ENCODE data around the gene ANKS3.

DNA sequence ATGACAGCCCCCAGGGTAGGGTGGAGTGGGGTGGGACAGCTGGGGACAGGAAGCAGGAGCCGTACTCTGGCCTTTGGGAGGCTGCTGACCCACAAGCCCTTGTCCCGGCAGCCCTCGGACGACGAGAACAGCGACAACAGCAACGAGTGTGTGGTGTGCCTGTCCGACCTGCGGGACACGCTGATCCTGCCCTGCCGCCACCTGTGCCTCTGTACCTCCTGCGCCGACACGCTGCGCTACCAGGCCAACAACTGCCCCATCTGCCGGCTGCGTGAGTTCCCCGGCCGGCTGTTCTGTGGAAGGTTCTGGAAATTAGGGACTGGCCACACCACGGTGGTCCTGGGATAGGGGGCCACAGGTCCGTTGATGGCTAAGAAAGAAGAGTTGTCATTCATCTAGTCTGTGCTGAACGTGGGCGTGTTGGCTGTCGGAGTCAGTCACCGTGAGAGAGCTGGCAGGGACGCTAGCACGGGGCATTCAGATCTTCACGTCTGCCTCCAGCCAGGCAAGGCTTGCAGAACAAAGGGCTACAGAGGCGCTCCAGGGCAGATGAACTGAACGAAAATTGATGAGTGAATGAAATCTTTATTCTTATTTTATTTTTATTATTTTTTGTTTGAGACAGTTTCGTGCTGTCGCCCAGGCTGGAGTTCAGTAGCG lies 60.6 kb downstream of the ANKS3 start:
- TF ChIP-seq MAX (IDR thresholded peaks at IDR 0.05) (no peak), ZBTB7A (IDR thresholded peaks at IDR 0.05; ENCODE audit: low read depth) (no peak)
- TF ChIP-seq, protein P1, sequence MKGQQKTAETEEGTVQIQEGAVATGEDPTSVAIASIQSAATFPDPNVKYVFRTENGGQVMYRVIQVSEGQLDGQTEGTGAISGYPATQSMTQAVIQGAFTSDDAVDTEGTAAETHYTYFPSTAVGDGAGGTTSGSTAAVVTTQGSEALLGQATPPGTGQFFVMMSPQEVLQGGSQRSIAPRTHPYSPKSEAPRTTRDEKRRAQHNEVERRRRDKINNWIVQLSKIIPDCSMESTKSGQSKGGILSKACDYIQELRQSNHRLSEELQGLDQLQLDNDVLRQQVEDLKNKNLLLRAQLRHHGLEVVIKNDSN (IDR thresholded peaks at IDR 0.05): no peak
- TF ChIP-seq, protein P2, sequence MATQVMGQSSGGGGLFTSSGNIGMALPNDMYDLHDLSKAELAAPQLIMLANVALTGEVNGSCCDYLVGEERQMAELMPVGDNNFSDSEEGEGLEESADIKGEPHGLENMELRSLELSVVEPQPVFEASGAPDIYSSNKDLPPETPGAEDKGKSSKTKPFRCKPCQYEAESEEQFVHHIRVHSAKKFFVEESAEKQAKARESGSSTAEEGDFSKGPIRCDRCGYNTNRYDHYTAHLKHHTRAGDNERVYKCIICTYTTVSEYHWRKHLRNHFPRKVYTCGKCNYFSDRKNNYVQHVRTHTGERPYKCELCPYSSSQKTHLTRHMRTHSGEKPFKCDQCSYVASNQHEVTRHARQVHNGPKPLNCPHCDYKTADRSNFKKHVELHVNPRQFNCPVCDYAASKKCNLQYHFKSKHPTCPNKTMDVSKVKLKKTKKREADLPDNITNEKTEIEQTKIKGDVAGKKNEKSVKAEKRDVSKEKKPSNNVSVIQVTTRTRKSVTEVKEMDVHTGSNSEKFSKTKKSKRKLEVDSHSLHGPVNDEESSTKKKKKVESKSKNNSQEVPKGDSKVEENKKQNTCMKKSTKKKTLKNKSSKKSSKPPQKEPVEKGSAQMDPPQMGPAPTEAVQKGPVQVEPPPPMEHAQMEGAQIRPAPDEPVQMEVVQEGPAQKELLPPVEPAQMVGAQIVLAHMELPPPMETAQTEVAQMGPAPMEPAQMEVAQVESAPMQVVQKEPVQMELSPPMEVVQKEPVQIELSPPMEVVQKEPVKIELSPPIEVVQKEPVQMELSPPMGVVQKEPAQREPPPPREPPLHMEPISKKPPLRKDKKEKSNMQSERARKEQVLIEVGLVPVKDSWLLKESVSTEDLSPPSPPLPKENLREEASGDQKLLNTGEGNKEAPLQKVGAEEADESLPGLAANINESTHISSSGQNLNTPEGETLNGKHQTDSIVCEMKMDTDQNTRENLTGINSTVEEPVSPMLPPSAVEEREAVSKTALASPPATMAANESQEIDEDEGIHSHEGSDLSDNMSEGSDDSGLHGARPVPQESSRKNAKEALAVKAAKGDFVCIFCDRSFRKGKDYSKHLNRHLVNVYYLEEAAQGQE (IDR thresholded peaks at IDR 0.05; ENCODE audit: low read depth): no peak
